HEK293 (cell line): ENCODE data around the gene ABL2.

Experiments used
- BCL11A ChIP-seq: fragments of 450-650 bp; formaldehyde crosslinking; IDR thresholded peaks from 2 replicates; pipeline ENCODE4 v1.5.1; 2016; ENCODE audit warnings: low read depth, missing biosample characterization, missing genetic modification characterization
- HOXD13 ChIP-seq: sonication (generic); formaldehyde crosslinking; IDR thresholded peaks from 2 replicates; pipeline ENCODE4 v1.8.0; 2022; ENCODE audit warnings: missing genetic modification reagents, borderline replicate concordance
- KLF10 ChIP-seq: fragments of 450-650 bp; IDR thresholded peaks from 2 replicates; pipeline ENCODE4 v1.5.1; 2018; ENCODE audit warnings: missing biosample characterization, mild to moderate bottlenecking, missing genetic modification characterization
- KLF7 ChIP-seq: fragments of 450-650 bp; formaldehyde crosslinking; IDR thresholded peaks from 2 replicates; pipeline ENCODE4 v1.5.1; 2016; ENCODE audit warnings: missing biosample characterization, missing genetic modification characterization, borderline replicate concordance
- MZF1 ChIP-seq: fragments of 450-650 bp; formaldehyde crosslinking; IDR thresholded peaks from 2 replicates; pipeline ENCODE4 v1.5.1; 2017; ENCODE audit warnings: missing biosample characterization, missing genetic modification characterization, borderline replicate concordance
- SCRT2 ChIP-seq: fragments of 450-650 bp; formaldehyde crosslinking; IDR thresholded peaks from 2 replicates; pipeline ENCODE4 v1.5.1; 2016; ENCODE audit warnings: missing biosample characterization, missing genetic modification characterization
- TRIM28 ChIP-seq: IDR thresholded peaks from 2 replicates; pipeline ENCODE4 v1.6.1; 2011; ENCODE audit warnings: low read length, control low read depth, borderline replicate concordance
- YY2 ChIP-seq: fragments of 450-650 bp; formaldehyde crosslinking; IDR thresholded peaks from 2 replicates; pipeline ENCODE4 v1.5.1; 2016; ENCODE audit warnings: missing biosample characterization, missing genetic modification characterization
- ZBTB20 ChIP-seq: fragments of 450-650 bp; formaldehyde crosslinking; IDR thresholded peaks from 2 replicates; pipeline ENCODE4 v1.5.1; 2016; ENCODE audit warnings: missing biosample characterization, missing genetic modification characterization
- ZBTB48 ChIP-seq: fragments of 450-650 bp; formaldehyde crosslinking; IDR thresholded peaks from 2 replicates; pipeline ENCODE4 v1.5.1; 2016; ENCODE audit warnings: missing biosample characterization, missing genetic modification characterization
- ZIC2 ChIP-seq: fragments of 450-650 bp; formaldehyde crosslinking; IDR thresholded peaks from 2 replicates; pipeline ENCODE4 v1.5.1; 2016; ENCODE audit warnings: missing biosample characterization, missing genetic modification characterization
- ZNF114 ChIP-seq: fragments of 450-650 bp; formaldehyde crosslinking; IDR thresholded peaks from 2 replicates; pipeline ENCODE4 v1.5.0; 2017; ENCODE audit warnings: missing biosample characterization, missing genetic modification characterization
- ZNF174 ChIP-seq: fragments of 450-650 bp; formaldehyde crosslinking; IDR thresholded peaks from 2 replicates; pipeline ENCODE4 v1.5.0; 2017; ENCODE audit warnings: missing biosample characterization, mild to moderate bottlenecking, missing genetic modification characterization
- ZNF335 ChIP-seq: fragments of 450-650 bp; formaldehyde crosslinking; conservative IDR thresholded peaks from 2 replicates; pipeline ENCODE4 v1.5.1; 2016; ENCODE audit warnings: missing biosample characterization, missing genetic modification characterization
- ZNF341 ChIP-seq: fragments of 450-650 bp; formaldehyde crosslinking; IDR thresholded peaks from 2 replicates; pipeline ENCODE4; 2016; ENCODE audit warnings: low read depth, missing biosample characterization, missing genetic modification characterization
- ZNF423 ChIP-seq: fragments of 450-650 bp; formaldehyde crosslinking; IDR thresholded peaks from 2 replicates; pipeline ENCODE4 v1.5.1; 2016; ENCODE audit warnings: missing biosample characterization, missing genetic modification characterization
- ZNF514 ChIP-seq: fragments of 450-650 bp; formaldehyde crosslinking; IDR thresholded peaks from 2 replicates; pipeline ENCODE4 v1.5.1; 2016; ENCODE audit warnings: missing biosample characterization, missing genetic modification characterization
- ZNF561 ChIP-seq: fragments of 450-650 bp; IDR thresholded peaks from 2 replicates; pipeline ENCODE4 v1.5.1; 2018; ENCODE audit warnings: missing biosample characterization, missing genetic modification characterization, borderline replicate concordance
- ZNF624 ChIP-seq: fragments of 450-650 bp; formaldehyde crosslinking; IDR thresholded peaks from 2 replicates; pipeline ENCODE4 v1.5.1; 2017; ENCODE audit warnings: missing biosample characterization, missing genetic modification characterization
- ZNF792 ChIP-seq: fragments of 450-650 bp; formaldehyde crosslinking; IDR thresholded peaks from 2 replicates; pipeline ENCODE4 v1.5.1; 2016; ENCODE audit warnings: missing biosample characterization, missing genetic modification characterization
- ZNF837 ChIP-seq: fragments of 450-650 bp; formaldehyde crosslinking; IDR thresholded peaks from 2 replicates; pipeline ENCODE4 v1.5.1; 2016; ENCODE audit warnings: missing biosample characterization, missing genetic modification characterization
- ZSCAN30 ChIP-seq: fragments of 450-650 bp; IDR thresholded peaks from 2 replicates; pipeline ENCODE4 v1.5.1; 2018; ENCODE audit warnings: missing biosample characterization, mild to moderate bottlenecking, missing genetic modification characterization, moderate library complexity
- TF ChIP-seq, protein P1 (sequence below): fragments of 450-650 bp; IDR thresholded peaks from 2 replicates; pipeline ENCODE4 v1.5.1; 2018; ENCODE audit warnings: missing biosample characterization, mild to moderate bottlenecking, missing genetic modification characterization
- TF ChIP-seq, protein P2 (sequence below): fragments of 450-650 bp; formaldehyde crosslinking; IDR thresholded peaks from 2 replicates; pipeline ENCODE4 v1.5.1; 2016; ENCODE audit warnings: missing biosample characterization, missing genetic modification characterization
- TF ChIP-seq, protein P3 (sequence below): fragments of 450-650 bp; formaldehyde crosslinking; IDR thresholded peaks from 2 replicates; pipeline ENCODE4 v1.5.1; 2016; ENCODE audit warnings: missing biosample characterization, missing genetic modification characterization, borderline replicate concordance
- TF ChIP-seq, protein P4 (sequence below): fragments of 450-650 bp; formaldehyde crosslinking; IDR thresholded peaks from 2 replicates; pipeline ENCODE4 v1.5.1; 2016; ENCODE audit warnings: missing biosample characterization, missing genetic modification characterization

ABL2 gene

DNA sequence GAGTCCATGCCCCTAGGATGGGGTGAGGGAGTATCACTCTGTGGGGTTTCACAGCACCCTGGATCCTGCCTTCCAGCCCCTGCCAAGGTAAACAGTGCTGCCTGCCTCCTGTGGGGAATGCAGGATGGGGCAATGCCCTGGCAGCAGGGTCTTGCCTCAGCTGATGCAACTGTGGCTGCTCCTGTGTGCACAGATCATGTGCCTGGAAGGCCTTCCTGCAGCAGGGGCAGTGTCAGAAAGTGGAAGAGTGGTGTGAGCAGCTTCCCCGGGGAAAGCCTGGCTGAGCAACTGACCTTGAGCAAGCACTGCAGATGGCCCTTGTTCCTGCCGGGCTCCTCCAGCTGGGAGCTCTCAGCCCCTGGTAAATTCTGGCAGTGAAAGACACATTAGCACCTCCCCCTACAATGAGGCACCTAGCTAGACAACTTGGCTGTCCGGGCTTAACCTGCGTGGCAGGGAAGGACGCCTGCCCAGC, 137.7 kb downstream of the ABL2 start (continued):
- TF ChIP-seq YY2 (tag by site-specific recombination) (no peak), HOXD13 (CRISPR knock-in tag) (peak; percentile 84; the same call in 1 of the 2 replicates), ZNF792 (no peak), KLF10 (tag by site-specific recombination) (no peak), ZBTB20 (tag by site-specific recombination) (peak; percentile 65; the same call in 1 of the 2 replicates), ZNF341 (tag by site-specific recombination) (peak; percentile 18; the same call in 1 of the 2 replicates), ZNF423 (tag by site-specific recombination) (peak; percentile 53; the same call in 1 of the 2 replicates), ZNF837 (no peak), ZNF624 (tag by site-specific recombination) (no peak), ZIC2 (tag by site-specific recombination) (peak; percentile 99), TRIM28 (no peak), SCRT2 (0 out of 2 replicates have a peak, but pooled peaks have one; percentile 14), MZF1 (tag by site-specific recombination) (no peak), ZNF174 (tag by site-specific recombination) (no peak), ZSCAN30 (tag by site-specific recombination) (no peak), BCL11A (tag by site-specific recombination) (no peak), ZNF114 (tag by site-specific recombination) (no peak), ZBTB48 (peak; percentile 87), KLF7 (tag by site-specific recombination) (no peak), ZNF514 (no peak), ZNF335 (tag by site-specific recombination) (peak; percentile 52; the same call in 1 of the 2 replicates), ZNF561 (tag by site-specific recombination) (no peak)
- TF ChIP-seq, protein P1, sequence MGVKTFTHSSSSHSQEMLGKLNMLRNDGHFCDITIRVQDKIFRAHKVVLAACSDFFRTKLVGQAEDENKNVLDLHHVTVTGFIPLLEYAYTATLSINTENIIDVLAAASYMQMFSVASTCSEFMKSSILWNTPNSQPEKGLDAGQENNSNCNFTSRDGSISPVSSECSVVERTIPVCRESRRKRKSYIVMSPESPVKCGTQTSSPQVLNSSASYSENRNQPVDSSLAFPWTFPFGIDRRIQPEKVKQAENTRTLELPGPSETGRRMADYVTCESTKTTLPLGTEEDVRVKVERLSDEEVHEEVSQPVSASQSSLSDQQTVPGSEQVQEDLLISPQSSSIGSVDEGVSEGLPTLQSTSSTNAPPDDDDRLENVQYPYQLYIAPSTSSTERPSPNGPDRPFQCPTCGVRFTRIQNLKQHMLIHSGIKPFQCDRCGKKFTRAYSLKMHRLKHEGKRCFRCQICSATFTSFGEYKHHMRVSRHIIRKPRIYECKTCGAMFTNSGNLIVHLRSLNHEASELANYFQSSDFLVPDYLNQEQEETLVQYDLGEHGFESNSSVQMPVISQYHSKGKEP = peak; percentile 69
- TF ChIP-seq, protein P2, sequence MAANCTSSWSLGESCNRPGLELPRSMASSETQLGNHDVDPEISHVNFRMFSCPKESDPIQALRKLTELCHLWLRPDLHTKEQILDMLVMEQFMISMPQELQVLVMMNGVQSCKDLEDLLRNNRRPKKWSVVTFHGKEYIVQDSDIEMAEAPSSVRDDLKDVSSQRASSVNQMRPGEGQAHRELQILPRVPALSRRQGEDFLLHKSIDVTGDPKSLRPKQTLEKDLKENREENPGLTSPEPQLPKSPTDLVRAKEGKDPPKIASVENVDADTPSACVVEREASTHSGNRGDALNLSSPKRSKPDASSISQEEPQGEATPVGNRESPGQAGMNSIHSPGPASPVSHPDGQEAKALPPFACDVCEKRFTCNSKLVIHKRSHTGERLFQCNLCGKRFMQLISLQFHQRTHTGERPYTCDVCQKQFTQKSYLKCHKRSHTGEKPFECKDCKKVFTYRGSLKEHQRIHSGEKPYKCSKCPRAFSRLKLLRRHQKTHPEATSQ (tag by site-specific recombination) = no peak
- TF ChIP-seq, protein P3, sequence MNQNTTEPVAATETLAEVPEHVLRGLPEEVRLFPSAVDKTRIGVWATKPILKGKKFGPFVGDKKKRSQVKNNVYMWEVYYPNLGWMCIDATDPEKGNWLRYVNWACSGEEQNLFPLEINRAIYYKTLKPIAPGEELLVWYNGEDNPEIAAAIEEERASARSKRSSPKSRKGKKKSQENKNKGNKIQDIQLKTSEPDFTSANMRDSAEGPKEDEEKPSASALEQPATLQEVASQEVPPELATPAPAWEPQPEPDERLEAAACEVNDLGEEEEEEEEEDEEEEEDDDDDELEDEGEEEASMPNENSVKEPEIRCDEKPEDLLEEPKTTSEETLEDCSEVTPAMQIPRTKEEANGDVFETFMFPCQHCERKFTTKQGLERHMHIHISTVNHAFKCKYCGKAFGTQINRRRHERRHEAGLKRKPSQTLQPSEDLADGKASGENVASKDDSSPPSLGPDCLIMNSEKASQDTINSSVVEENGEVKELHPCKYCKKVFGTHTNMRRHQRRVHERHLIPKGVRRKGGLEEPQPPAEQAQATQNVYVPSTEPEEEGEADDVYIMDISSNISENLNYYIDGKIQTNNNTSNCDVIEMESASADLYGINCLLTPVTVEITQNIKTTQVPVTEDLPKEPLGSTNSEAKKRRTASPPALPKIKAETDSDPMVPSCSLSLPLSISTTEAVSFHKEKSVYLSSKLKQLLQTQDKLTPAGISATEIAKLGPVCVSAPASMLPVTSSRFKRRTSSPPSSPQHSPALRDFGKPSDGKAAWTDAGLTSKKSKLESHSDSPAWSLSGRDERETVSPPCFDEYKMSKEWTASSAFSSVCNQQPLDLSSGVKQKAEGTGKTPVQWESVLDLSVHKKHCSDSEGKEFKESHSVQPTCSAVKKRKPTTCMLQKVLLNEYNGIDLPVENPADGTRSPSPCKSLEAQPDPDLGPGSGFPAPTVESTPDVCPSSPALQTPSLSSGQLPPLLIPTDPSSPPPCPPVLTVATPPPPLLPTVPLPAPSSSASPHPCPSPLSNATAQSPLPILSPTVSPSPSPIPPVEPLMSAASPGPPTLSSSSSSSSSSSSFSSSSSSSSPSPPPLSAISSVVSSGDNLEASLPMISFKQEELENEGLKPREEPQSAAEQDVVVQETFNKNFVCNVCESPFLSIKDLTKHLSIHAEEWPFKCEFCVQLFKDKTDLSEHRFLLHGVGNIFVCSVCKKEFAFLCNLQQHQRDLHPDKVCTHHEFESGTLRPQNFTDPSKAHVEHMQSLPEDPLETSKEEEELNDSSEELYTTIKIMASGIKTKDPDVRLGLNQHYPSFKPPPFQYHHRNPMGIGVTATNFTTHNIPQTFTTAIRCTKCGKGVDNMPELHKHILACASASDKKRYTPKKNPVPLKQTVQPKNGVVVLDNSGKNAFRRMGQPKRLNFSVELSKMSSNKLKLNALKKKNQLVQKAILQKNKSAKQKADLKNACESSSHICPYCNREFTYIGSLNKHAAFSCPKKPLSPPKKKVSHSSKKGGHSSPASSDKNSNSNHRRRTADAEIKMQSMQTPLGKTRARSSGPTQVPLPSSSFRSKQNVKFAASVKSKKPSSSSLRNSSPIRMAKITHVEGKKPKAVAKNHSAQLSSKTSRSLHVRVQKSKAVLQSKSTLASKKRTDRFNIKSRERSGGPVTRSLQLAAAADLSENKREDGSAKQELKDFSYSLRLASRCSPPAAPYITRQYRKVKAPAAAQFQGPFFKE (tag by site-specific recombination) = no peak
- TF ChIP-seq, protein P4, sequence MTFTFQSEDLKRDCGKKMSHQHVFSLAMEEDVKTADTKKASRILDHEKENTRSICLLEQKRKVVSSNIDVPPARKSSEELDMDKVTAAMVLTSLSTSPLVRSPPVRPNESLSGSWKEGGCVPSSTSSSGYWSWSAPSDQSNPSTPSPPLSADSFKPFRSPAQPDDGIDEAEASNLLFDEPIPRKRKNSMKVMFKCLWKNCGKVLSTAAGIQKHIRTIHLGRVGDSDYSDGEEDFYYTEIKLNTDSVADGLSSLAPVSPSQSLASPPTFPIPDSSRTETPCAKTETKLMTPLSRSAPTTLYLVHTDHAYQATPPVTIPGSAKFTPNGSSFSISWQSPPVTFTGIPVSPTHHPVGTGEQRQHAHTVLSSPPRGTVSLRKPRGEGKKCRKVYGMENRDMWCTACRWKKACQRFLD (tag by site-specific recombination) = no peak
